Coronary artery (tissue), 2 donors: ENCODE results near the gene BEX3.

Source experiments
- DNase-seq: peaks from one replicate; pipeline ENCODE4 v3.0.0-alpha.2; 2017; ENCODE audit warnings: low spot score
- H3K27ac ChIP-seq, 2 donors: fragments of 200-600 bp; sonication (generic); one replicate each; pipeline ENCODE4 v1.5.1; 2016 to 2019
- H3K4me3 ChIP-seq: fragments of 200-600 bp; sonication (generic); 2 replicates; pipeline ENCODE4 v1.5.1; 2016; ENCODE audit warnings: mild to moderate bottlenecking, moderate library complexity
- CTCF ChIP-seq: fragments of 200-600 bp; sonication (generic); IDR thresholded peaks from one replicate; pipeline ENCODE4 v1.5.1; 2019; ENCODE audit warnings: antibody characterized with exemption

The BEX3 gene

GRCh38 chrX:103361798-103362197, 14.5 kb upstream of the BEX3 start:
- Histone ChIP-seq H3K4me3 (no peak overlapping the region), H3K27ac (no peak overlapping the region)
- DNase-seq = no peak
- no peak for TF ChIP-seq CTCF

- H3K27ac ChIP-seq = no peak overlapping the region
Observed at GRCh38 chrX:103362474-103362873, 13.9 kb upstream of the BEX3 start.

GRCh38 chrX:103363046-103363445, 13.3 kb upstream of the BEX3 start:
- Histone ChIP-seq H3K4me3 (no peak overlapping the region), H3K27ac (no peak overlapping the region)
- TF ChIP-seq CTCF = no peak
- no peak for DNase-seq

More at GRCh38 chrX:103362474-103362873, 13.9 kb upstream of the BEX3 start:
- no peak for DNase-seq
- H3K4me3 ChIP-seq = no peak overlapping the region
- TF ChIP-seq CTCF = no peak

GRCh38 chrX:103367502-103367901, 8.8 kb upstream of the BEX3 start:
- Histone ChIP-seq H3K27ac (no peak overlapping the region), H3K4me3 (no peak overlapping the region)
- DNase-seq = no peak
- no peak for TF ChIP-seq CTCF

- no peak overlapping the region for H3K27ac ChIP-seq
- H3K4me3 ChIP-seq = no peak overlapping the region
- TF ChIP-seq CTCF = no peak
- no peak for DNase-seq
Observed at GRCh38 chrX:103369479-103369878, 6.9 kb upstream of the BEX3 start.

- Histone ChIP-seq H3K4me3 (no peak overlapping the region), H3K27ac (no peak overlapping the region)
- no peak for TF ChIP-seq CTCF
- no peak for DNase-seq
Observed at GRCh38 chrX:103372886-103373285, 3.5 kb upstream of the BEX3 start.

GRCh38 chrX:103373581-103373980, 2.8 kb upstream of the BEX3 start:
- Histone ChIP-seq H3K4me3 (no peak overlapping the region), H3K27ac (no peak overlapping the region)
- DNase-seq = no peak
- TF ChIP-seq CTCF = no peak
